ENCODE measurements around the gene CHST6. TPM values are rescaled to one million over a fixed set of nuclear protein-coding genes. Genes with fewer than 3 reads are reported as not detected.
"Not testable (repeated sequence)": the region's sequence is repeated elsewhere in the genome, so short reads cannot be mapped to it uniquely, and the experiment has no call there.

The CHST6 gene
- total and polyA plus RNA-seq, 9 donors, result 1.6 to 6.9 (median 2.8) TPM

DNA sequence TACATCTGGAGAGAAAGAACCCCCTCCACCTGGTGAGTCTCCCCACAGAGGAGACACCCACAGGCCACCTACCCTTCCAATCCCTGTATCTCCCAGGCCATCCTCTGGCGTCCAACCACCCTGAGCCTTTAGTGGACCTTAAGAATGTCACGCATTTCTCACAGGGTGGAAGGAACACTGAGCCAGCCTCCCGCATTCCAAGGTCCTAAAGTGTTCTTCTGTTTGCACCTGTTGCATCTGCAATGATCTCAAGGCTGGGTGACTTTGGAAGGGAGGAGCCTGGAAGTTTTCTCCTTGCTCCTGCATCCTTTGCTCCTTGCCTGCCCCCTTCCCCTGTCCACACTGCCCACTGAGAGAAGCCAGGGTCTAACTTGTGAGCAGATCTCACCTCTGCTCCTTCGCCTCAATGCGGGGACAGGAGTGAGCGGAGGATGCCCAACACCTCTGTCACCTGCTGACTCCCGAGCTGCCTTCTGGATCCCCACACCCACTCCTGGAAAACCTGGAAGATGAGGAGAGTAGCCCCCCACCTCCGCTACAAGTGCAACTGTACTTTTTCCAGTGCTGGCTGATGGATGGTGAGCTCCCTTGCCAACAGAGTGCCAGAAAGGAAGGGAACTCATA lies 37.0 kb upstream of the CHST6 start:
- no peaks in the 10 kb centered on the region for H3K9me3 ChIP-seq (replicated peaks; ENCODE audit: control insufficient read depth, low read depth, low read length)
- no peak overlapping the region for H3K27ac ChIP-seq (ENCODE audit: low read length)
- no peak overlapping the region for H3K4me3 ChIP-seq (ENCODE audit: low read length)
- no peak for DNase-seq
- H3K27me3 ChIP-seq (ENCODE audit: control insufficient read depth, insufficient read depth, low read length), result no peaks in the 10 kb centered on the region
- 90% methylated on average over 4 of the region's 8 CpGs for WGBS (ENCODE audit: insufficient coverage)
- H3K36me3 ChIP-seq (ENCODE audit: control insufficient read depth, insufficient read depth, low read length), result no peaks in the 10 kb centered on the region
- H3K4me1 ChIP-seq (ENCODE audit: control insufficient read depth, insufficient read depth, low read length), result no peaks in the 10 kb centered on the region

DNA sequence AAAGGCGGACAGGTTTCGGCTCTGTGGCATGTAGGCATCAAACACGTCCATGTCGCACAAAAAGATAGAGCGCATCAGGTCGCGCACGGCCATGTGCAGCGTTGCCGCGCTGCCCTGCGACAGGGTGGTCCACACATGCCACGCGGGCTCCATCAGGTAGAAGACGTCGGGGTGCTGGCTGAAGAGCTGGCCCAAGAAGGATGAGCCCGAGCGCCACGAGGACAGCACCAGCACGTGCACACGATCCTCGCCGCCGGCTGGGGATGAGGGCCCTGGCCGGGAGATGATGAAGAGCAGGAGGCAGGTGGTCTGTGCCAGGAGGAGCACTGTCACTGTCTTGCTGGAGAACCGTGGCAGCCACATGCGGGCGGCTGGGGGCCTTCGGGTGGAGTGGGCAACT lies 34.7 kb upstream of the CHST6 start:
- 94% methylated on average over 25 of the region's 29 CpGs for WGBS (ENCODE audit: insufficient coverage)
- DNase-seq, result no peak

DNA sequence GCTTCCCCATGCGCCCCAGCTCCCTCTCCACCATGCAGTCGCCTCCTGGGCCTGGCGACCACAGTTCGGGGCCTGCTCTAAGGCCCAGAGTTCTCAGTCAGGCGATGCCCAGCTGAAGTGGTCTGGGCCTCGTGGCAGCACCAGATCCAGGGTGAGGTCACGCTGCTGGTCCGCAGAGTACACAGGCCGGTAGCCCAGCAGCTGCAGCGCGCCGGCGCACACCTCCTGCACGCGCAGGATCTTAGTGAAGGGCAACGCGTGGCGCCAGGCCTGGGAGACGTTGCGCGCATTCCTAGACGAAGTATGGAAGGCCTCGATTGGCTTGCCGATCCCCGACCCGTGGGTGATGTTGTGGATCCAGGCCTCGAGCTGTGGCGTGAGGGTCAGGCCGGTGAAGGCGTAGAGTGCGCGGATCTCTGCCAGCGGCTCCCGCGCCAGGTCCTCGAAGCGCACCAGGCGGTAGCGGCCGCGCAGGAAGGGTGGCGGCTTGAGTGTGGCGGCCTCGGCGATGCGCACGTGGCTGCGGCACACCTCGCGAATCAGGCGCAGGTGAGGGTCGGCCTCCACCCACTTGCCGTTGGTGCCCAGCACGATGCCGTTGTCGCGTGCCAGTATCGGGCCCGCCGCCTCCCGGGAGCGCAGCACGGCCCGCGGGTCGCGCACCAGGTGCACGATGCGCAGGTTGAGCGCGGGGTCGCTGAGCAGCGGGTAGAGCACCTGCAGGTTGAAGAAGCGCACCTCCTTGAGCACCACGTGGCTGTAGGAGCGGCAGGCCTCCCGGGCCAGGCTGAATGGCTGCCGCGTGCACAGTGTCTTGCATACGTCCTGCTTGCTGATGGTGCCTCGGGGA lies 34.0 kb upstream of the CHST6 start:
- Histone ChIP-seq H3K4me1 (ENCODE audit: control insufficient read depth, insufficient read depth, low read length) (no peaks in the 10 kb centered on the region), H3K9me3 (replicated peaks; ENCODE audit: control insufficient read depth, low read depth, low read length) (no peaks in the 10 kb centered on the region), H3K4me3 (ENCODE audit: low read length) (no peak overlapping the region), H3K27me3 (ENCODE audit: control insufficient read depth, insufficient read depth, low read length) (no peaks in the 10 kb centered on the region), H3K27ac (ENCODE audit: low read length) (no peak overlapping the region), H3K36me3 (ENCODE audit: control insufficient read depth, insufficient read depth, low read length) (no peaks in the 10 kb centered on the region)
- DNase-seq, result no peak
- WGBS (ENCODE audit: insufficient coverage), result 93% methylated on average over 80 of the region's 81 CpGs

More for the DNA sequence above, 34.7 kb upstream of the CHST6 start:
- no peaks in the 10 kb centered on the region for H3K27me3 ChIP-seq (ENCODE audit: control insufficient read depth, insufficient read depth, low read length)
- H3K4me3 ChIP-seq (ENCODE audit: low read length), result no peak overlapping the region
- H3K27ac ChIP-seq (ENCODE audit: low read length), result no peak overlapping the region
- H3K36me3 ChIP-seq (ENCODE audit: control insufficient read depth, insufficient read depth, low read length), result no peaks in the 10 kb centered on the region
- no peaks in the 10 kb centered on the region for H3K4me1 ChIP-seq (ENCODE audit: control insufficient read depth, insufficient read depth, low read length)
- H3K9me3 ChIP-seq (replicated peaks; ENCODE audit: control insufficient read depth, low read depth, low read length), result no peaks in the 10 kb centered on the region

DNA sequence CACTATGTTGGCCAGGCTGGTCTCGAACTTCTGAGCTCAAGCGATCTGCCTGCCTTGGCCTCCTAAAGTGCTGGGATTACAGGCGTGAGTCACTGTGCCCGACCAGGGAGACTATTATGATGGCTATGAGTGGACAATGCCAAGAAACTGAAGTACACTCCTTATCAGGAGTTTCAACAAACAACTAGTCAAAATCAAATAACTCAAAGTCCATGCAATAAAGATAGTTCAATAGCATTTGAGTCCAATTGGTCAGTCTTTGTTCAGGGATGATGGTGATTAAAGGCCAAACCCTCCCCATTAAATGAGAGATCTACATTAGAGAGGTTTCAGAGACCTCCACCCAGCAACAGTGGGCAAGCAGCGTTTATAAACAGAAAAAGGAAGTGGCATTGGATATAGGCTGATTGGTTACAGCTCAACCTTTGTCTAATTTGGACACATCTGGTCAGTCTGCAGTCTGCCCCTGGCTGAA lies 32.6 kb upstream of the CHST6 start:
- H3K4me3 ChIP-seq (ENCODE audit: low read length), result no peak overlapping the region
- no peaks in the 10 kb centered on the region for H3K9me3 ChIP-seq (replicated peaks; ENCODE audit: control insufficient read depth, low read depth, low read length)
- no peaks in the 10 kb centered on the region for H3K4me1 ChIP-seq (ENCODE audit: control insufficient read depth, insufficient read depth, low read length)
- WGBS (ENCODE audit: insufficient coverage), result no CpG with 5 or more reads among the region's 5 CpGs
- DNase-seq, result no peak
- no peak overlapping the region for H3K27ac ChIP-seq (ENCODE audit: low read length)
- no peaks in the 10 kb centered on the region for H3K36me3 ChIP-seq (ENCODE audit: control insufficient read depth, insufficient read depth, low read length)
- no peaks in the 10 kb centered on the region for H3K27me3 ChIP-seq (ENCODE audit: control insufficient read depth, insufficient read depth, low read length)

DNA sequence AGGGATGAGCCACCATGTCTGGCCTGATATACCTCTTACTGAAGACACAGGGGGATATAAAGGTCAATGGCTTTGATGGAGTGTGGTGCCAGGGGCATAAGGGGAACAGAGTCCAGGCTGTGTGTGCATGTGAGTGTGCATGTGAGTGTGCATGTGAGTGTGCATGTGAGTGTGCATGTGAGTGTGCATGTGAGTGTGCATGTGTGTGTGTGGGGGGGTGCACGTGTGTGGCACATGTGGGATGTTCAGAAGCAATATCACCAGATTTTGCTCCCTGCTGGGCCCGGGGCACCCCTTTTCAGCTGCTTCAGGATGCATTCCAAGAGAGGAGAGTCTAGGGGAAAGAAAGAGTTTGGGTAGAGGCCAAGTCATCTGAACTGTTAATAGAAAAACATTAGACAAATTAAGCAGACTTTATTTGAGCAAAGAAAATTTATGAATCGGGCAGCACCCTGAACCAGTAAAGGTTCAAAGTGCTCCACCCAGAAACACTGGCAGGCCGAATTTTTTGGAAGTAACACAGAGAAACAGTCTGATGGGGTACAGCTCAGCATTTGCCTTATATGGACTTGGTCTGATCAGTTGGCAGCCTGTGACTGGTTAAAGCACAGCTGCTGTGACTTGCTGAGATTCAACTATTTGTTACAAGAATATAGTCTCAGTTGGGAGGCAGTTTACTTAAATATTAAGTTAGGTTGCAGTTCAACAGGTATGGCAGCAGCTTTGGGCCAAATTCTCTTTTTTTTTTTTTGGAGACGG lies 31.0 kb upstream of the CHST6 start:
- DNase-seq, result no peak
- H3K4me1 ChIP-seq (ENCODE audit: control insufficient read depth, insufficient read depth, low read length), result no peaks in the 10 kb centered on the region
- no peaks in the 10 kb centered on the region for H3K27me3 ChIP-seq (ENCODE audit: control insufficient read depth, insufficient read depth, low read length)
- 82% methylated on average over 3 of the region's 5 CpGs for WGBS (ENCODE audit: insufficient coverage)
- no peak overlapping the region for H3K27ac ChIP-seq (ENCODE audit: low read length)
- no peak overlapping the region for H3K4me3 ChIP-seq (ENCODE audit: low read length)
- no peaks in the 10 kb centered on the region for H3K9me3 ChIP-seq (replicated peaks; ENCODE audit: control insufficient read depth, low read depth, low read length)
- no peaks in the 10 kb centered on the region for H3K36me3 ChIP-seq (ENCODE audit: control insufficient read depth, insufficient read depth, low read length)

DNA sequence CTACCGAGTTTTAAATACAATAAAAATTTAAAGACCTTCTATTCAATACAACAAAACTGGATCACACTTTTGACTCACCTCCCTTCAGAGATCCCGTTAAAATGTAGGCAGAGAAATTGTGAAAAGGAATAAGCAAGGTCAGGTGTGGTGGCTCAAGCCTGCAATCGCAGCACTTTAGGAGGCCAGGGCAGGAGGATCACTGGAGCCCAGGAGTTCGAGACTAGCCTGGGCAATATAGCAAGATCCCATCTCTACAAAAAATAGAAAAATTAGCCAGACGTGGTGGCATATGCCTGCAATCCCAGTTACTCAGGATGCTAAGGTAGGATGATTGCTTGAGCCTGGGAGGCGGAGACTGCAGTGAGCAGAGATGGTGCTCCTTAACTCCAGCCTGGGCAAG lies 23.9 kb upstream of the CHST6 start:
- Histone ChIP-seq H3K27ac (ENCODE audit: low read length) (no peak overlapping the region), H3K27me3 (ENCODE audit: control insufficient read depth, insufficient read depth, low read length) (no peaks in the 10 kb centered on the region), H3K9me3 (replicated peaks; ENCODE audit: control insufficient read depth, low read depth, low read length) (no peaks in the 10 kb centered on the region), H3K4me1 (ENCODE audit: control insufficient read depth, insufficient read depth, low read length) (peaks cover 5% of the 10 kb centered on the region), H3K36me3 (ENCODE audit: control insufficient read depth, insufficient read depth, low read length) (no peaks in the 10 kb centered on the region), H3K4me3 (ENCODE audit: low read length) (no peak overlapping the region)
- WGBS (ENCODE audit: insufficient coverage), result no CpG with 5 or more reads among the region's 6 CpGs
- no peak for DNase-seq

DNA sequence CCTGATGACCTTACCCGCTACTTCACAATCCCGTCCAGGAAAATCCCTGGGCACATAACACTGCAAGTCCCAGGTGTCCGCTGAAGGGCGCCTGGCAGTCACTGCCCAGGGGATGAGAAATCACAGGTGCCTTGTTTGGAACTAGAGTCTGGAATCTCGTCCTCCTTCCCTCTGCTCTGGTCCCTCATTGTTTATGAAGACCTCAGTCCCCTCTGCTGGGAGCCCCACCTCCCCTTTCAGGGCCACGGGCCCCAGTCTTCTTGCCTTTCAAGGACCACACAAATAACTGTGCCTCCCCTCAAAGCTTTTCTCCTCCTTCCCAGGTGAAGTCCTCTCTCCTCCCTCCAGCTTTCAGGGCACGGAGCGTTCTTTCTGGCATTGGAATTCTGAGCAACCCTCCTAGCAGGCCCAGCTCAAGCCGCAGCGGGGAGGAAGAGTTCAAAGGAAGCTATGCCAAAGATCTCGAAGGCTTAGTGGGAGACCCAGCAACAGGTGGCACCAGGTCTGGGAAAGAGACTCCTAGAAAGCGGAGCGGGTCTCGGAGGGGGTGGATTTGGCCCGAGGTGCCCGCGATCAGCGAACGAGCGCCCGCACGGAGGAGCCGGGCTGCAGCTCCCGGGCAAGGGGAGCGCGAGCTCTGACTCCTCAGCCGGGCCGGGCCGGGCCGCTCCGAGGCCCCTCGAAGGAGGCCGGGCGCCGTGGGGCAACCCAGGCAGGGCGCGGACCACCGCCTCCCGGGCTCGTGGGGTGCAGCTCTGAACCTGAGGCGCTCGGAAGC lies 21.1 kb upstream of the CHST6 start:
- H3K9me3 ChIP-seq (replicated peaks; ENCODE audit: control insufficient read depth, low read depth, low read length); H3K4me1 ChIP-seq (ENCODE audit: control insufficient read depth, insufficient read depth, low read length); H3K36me3 ChIP-seq (ENCODE audit: control insufficient read depth, insufficient read depth, low read length); H3K27me3 ChIP-seq (ENCODE audit: control insufficient read depth, insufficient read depth, low read length): not testable (repeated sequence)
- WGBS (ENCODE audit: insufficient coverage), result under 1% methylated on average over 35 of the region's 42 CpGs
- Histone ChIP-seq H3K4me3 (ENCODE audit: low read length) (peak overlapping the region; percentile 79), H3K27ac (ENCODE audit: low read length) (peak overlapping the region; percentile 91)
- peak; percentile 43 for DNase-seq

DNA sequence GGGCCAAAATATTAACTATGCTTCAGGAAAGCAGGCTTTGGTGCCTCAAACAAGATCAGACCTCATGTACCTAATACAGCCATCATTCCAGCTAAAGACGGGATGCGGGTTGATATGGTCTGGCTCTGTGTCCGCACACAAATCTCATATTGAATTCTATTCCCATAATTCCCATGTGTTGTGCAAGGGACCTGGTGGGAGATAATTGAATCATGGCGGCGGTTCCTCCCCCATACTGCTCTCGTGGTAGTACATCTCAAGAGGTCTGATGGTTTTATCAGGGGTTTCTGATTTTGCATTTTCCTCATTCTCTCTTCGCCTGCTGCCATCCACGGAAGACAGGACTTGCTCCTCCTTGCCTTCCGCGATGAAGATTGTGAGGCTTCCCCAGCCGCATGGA lies 19.1 kb upstream of the CHST6 start:
- H3K36me3 ChIP-seq (ENCODE audit: control insufficient read depth, insufficient read depth, low read length), result no peaks in the 10 kb centered on the region
- H3K27ac ChIP-seq (ENCODE audit: low read length), result no peak overlapping the region
- WGBS (ENCODE audit: insufficient coverage), result 97% methylated on average over 5 of the region's 11 CpGs
- H3K9me3 ChIP-seq (replicated peaks; ENCODE audit: control insufficient read depth, low read depth, low read length), result no peaks in the 10 kb centered on the region
- no peak overlapping the region for H3K4me3 ChIP-seq (ENCODE audit: low read length)
- peaks cover 5% of the 10 kb centered on the region for H3K4me1 ChIP-seq (ENCODE audit: control insufficient read depth, insufficient read depth, low read length)
- H3K27me3 ChIP-seq (ENCODE audit: control insufficient read depth, insufficient read depth, low read length), result no peaks in the 10 kb centered on the region
- DNase-seq, result no peak

DNA sequence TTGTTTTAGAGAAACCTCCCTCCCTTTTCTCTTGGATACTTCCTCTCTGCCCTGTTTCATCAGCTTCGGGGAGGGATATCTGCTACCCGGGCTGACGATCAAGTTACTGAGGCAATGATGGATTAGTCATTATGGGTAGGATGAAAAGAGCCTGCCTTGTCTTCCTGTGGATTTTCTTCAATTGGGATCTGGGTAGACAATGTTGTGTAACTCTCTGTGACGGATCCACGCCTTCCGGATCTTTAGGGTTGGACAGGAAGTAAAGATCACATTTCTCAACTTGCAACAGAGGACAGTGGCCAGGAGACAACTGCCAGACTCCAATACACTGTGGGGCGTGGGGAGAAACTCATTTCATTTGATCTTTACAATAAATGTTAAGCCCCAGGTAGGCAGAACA lies 11.3 kb upstream of the CHST6 start:
- H3K4me1 ChIP-seq (ENCODE audit: control insufficient read depth, insufficient read depth, low read length), result no peaks in the 10 kb centered on the region
- 18% methylated on average over 2 of the region's 7 CpGs for WGBS (ENCODE audit: insufficient coverage)
- peak overlapping the region; percentile 56 for H3K27ac ChIP-seq (ENCODE audit: low read length)
- no peaks in the 10 kb centered on the region for H3K36me3 ChIP-seq (ENCODE audit: control insufficient read depth, insufficient read depth, low read length)
- no peak overlapping the region for H3K4me3 ChIP-seq (ENCODE audit: low read length)
- no peaks in the 10 kb centered on the region for H3K9me3 ChIP-seq (replicated peaks; ENCODE audit: control insufficient read depth, low read depth, low read length)
- peak; percentile 61 for DNase-seq
- H3K27me3 ChIP-seq (ENCODE audit: control insufficient read depth, insufficient read depth, low read length), result no peaks in the 10 kb centered on the region

Measured in muscle of leg (tissue), 11 donors.